Hepatocyte (in vitro differentiated cells): ENCODE measurements around the gene RANBP10. TPM values are rescaled to one million over a fixed set of nuclear protein-coding genes. Genes with fewer than 3 reads are reported as not detected.
A peak's percentile ranks its signal among the peaks of the same experiment; 100 is the strongest.

Experiments
- DNase-seq: peaks from one replicate; pipeline ENCODE4 v3.0.0-alpha.2; 2016; ENCODE audit warnings: low spot score
- H2AFZ ChIP-seq: fragments of 200-600 bp; sonication (generic); 2 replicates; pipeline ENCODE4 v1.6.0; 2016; ENCODE audit warnings: antibody characterized with exemption, mild to moderate bottlenecking
- H3K27ac ChIP-seq: fragments of 200-600 bp; sonication (generic); 2 replicates; pipeline ENCODE4 v1.5.1; 2016; ENCODE audit warnings: mild to moderate bottlenecking
- H3K27me3 ChIP-seq: fragments of 200-600 bp; sonication (generic); 2 replicates; pipeline ENCODE4 v1.6.1; 2016
- H3K36me3 ChIP-seq: fragments of 200-600 bp; sonication (generic); replicated peaks from 2 replicates; pipeline ENCODE4 v1.5.1; 2016; ENCODE audit warnings: low read depth; ENCODE audit not compliant: insufficient read depth
- H3K4me1 ChIP-seq: fragments of 200-600 bp; sonication (generic); 2 replicates; pipeline ENCODE4 v1.5.1; 2016; ENCODE audit warnings: mild to moderate bottlenecking, moderate library complexity; ENCODE audit not compliant: insufficient read depth
- H3K4me2 ChIP-seq: fragments of 200-600 bp; sonication (generic); 2 replicates; pipeline ENCODE4 v1.6.0; 2016
- H3K4me3 ChIP-seq: fragments of 200-600 bp; sonication (generic); 2 replicates; pipeline ENCODE4 v1.5.1; 2016; ENCODE audit warnings: mild to moderate bottlenecking
- H3K79me2 ChIP-seq: fragments of 200-600 bp; sonication (generic); 2 replicates; pipeline ENCODE4 v1.6.0; 2017; ENCODE audit warnings: mild to moderate bottlenecking
- H3K9me2 ChIP-seq: fragments of 200-600 bp; sonication (generic); replicated peaks from 2 replicates; pipeline ENCODE4 v1.6.0; 2017; ENCODE audit warnings: mild to moderate bottlenecking; ENCODE audit not compliant: insufficient read depth
- H3K9me3 ChIP-seq: fragments of 200-600 bp; sonication (generic); 2 replicates; pipeline ENCODE4 v1.5.1; 2016; ENCODE audit warnings: low read depth, mild to moderate bottlenecking
- H4K20me1 ChIP-seq: fragments of 200-600 bp; sonication (generic); 2 replicates; pipeline ENCODE4 v1.6.0; 2016; ENCODE audit warnings: mild to moderate bottlenecking; ENCODE audit not compliant: insufficient read depth, poor library complexity, severe bottlenecking
- CTCF ChIP-seq: fragments of 200-600 bp; sonication (generic); IDR thresholded peaks from 2 replicates; pipeline ENCODE4 v1.5.1; 2016; ENCODE audit warnings: antibody characterized with exemption, mild to moderate bottlenecking; ENCODE audit not compliant: poor library complexity
- EZH2 ChIP-seq: fragments of 200-600 bp; sonication (generic); IDR thresholded peaks from 2 replicates; pipeline ENCODE4 v1.6.1; 2016; ENCODE audit warnings: antibody characterized with exemption, mild to moderate bottlenecking, borderline replicate concordance
- EZH2phosphoT487 ChIP-seq: fragments of 200-600 bp; sonication (generic); IDR thresholded peaks from one replicate; pipeline ENCODE4 v1.6.1; 2018; ENCODE audit warnings: antibody characterized with exemption, mild to moderate bottlenecking, low read depth, moderate library complexity; ENCODE audit not compliant: unreplicated experiment, severe bottlenecking
- WGBS: methylation state at CpG from one replicate; pipeline ENCODE4 v1.1.6; 2016; ENCODE audit warnings: low lambda C conversion rate; ENCODE audit errors: missing lambda C conversion rate; 5-methylcytosine and 5-hydroxymethylcytosine counted together
- polyA plus RNA-seq: library from polyadenylated mRNA; unstranded; fragments of >200 nt; fragmentation: Nextera tagmentation; extraction: Ambion mirVana; gene quantifications from 2 replicates; pipeline ENCODE4 v1.2.1, GENCODE V29; 2016
- total RNA-seq: library from RNA; depleted of rRNA; stranded (reverse); fragments of >200 nt; gene quantifications from 2 replicates; pipeline ENCODE4 v1.2.3, GENCODE V29; 2014

The RANBP10 gene
- total and polyA plus RNA-seq, 2 experiments from 2014 or later: 8.6 to 12.6 TPM

GRCh38 chr16:67833030-67833414 is 26.7 kb upstream of the RANBP10 start:
- no peak for DNase-seq
- TF ChIP-seq EZH2: no peak
- no peak for TF ChIP-seq EZH2phosphoT487
- no peak for TF ChIP-seq CTCF
- no peaks in the 10 kb centered on the region for H3K9me2 ChIP-seq
- 9% methylated on average over 3 of the region's 3 CpGs for WGBS
- no peaks in the 10 kb centered on the region for H3K9me3 ChIP-seq
- no peaks in the 10 kb centered on the region for H3K36me3 ChIP-seq
- H3K4me2 ChIP-seq: peak overlapping the region; percentile 92
- H4K20me1 ChIP-seq: no peaks in the 10 kb centered on the region
- no peaks in the 10 kb centered on the region for H3K27me3 ChIP-seq
- H3K27ac ChIP-seq: peak overlapping the region; percentile 57
- H3K4me1 ChIP-seq: peaks cover 8% of the 10 kb centered on the region
- peak overlapping the region; percentile 79 for H3K4me3 ChIP-seq
- peak overlapping the region; percentile 93 for H2AFZ ChIP-seq
- peaks cover 14% of the 10 kb centered on the region for H3K79me2 ChIP-seq

GRCh38 chr16:67828651-67829050 is 22.3 kb upstream of the RANBP10 start:
- peaks cover 14% of the 10 kb centered on the region for H3K79me2 ChIP-seq
- no peak for DNase-seq

GRCh38 chr16:67825906-67826305 is 19.5 kb upstream of the RANBP10 start:
- Histone ChIP-seq H3K4me2 (no peak overlapping the region), H3K27ac (no peak overlapping the region), H3K4me1 (no peaks in the 10 kb centered on the region), H3K79me2 (no peaks in the 10 kb centered on the region), H3K27me3 (no peaks in the 10 kb centered on the region), H3K4me3 (no peak overlapping the region), H4K20me1 (no peaks in the 10 kb centered on the region), H2AFZ (no peak overlapping the region), H3K36me3 (no peaks in the 10 kb centered on the region), H3K9me3 (no peaks in the 10 kb centered on the region), H3K9me2 (no peaks in the 10 kb centered on the region)
- WGBS: 98% methylated on average over 14 of the region's 14 CpGs
- no peak for DNase-seq
- TF ChIP-seq EZH2: no peak
- TF ChIP-seq CTCF: no peak
- no peak for TF ChIP-seq EZH2phosphoT487

More at GRCh38 chr16:67828651-67829050, 22.3 kb upstream of the RANBP10 start:
- no peak overlapping the region for H3K4me3 ChIP-seq
- H3K36me3 ChIP-seq: no peaks in the 10 kb centered on the region
- no peak overlapping the region for H3K4me2 ChIP-seq
- H3K4me1 ChIP-seq: peaks cover 8% of the 10 kb centered on the region
- no peaks in the 10 kb centered on the region for H3K9me3 ChIP-seq
- TF ChIP-seq CTCF (no peak), EZH2 (no peak), EZH2phosphoT487 (no peak)
- no peaks in the 10 kb centered on the region for H3K9me2 ChIP-seq
- no peak overlapping the region for H3K27ac ChIP-seq
- no peaks in the 10 kb centered on the region for H4K20me1 ChIP-seq
- H2AFZ ChIP-seq: no peak overlapping the region
- 100% methylated on average over 3 of the region's 4 CpGs for WGBS
- no peaks in the 10 kb centered on the region for H3K27me3 ChIP-seq

GRCh38 chr16:67825119-67825518 is 18.8 kb upstream of the RANBP10 start:
- H3K4me3 ChIP-seq: no peak overlapping the region
- no peaks in the 10 kb centered on the region for H3K79me2 ChIP-seq
- WGBS: 85% methylated on average over 8 of the region's 8 CpGs
- H2AFZ ChIP-seq: no peak overlapping the region
- no peaks in the 10 kb centered on the region for H3K36me3 ChIP-seq
- no peak for DNase-seq
- no peak overlapping the region for H3K4me2 ChIP-seq
- H3K4me1 ChIP-seq: no peaks in the 10 kb centered on the region
- TF ChIP-seq EZH2phosphoT487 (no peak), EZH2 (no peak), CTCF (no peak)
- no peaks in the 10 kb centered on the region for H3K9me2 ChIP-seq
- no peak overlapping the region for H3K27ac ChIP-seq
- H3K27me3 ChIP-seq: no peaks in the 10 kb centered on the region
- H4K20me1 ChIP-seq: no peaks in the 10 kb centered on the region
- H3K9me3 ChIP-seq: no peaks in the 10 kb centered on the region
